ENCODE results near the gene SVEP1. TPM values are rescaled to one million over a fixed set of nuclear protein-coding genes. Genes with fewer than 3 reads are reported as not detected.
A peak's percentile ranks its signal among the peaks of the same experiment; 100 is the strongest.

The SVEP1 gene
- total RNA-seq, 1 donor from 2014 or later, result 8.8 TPM

GRCh38 chr9:110526426-110526825 is 53.1 kb downstream of the SVEP1 start:
- H3K36me3 ChIP-seq, result no peaks in the 10 kb centered on the region
- TF ChIP-seq CTCF (IDR thresholded peaks at IDR 0.05; ENCODE audit: borderline replicate concordance), result no peak
- no peak overlapping the region for H3K4me3 ChIP-seq
- no peak overlapping the region for H3K27ac ChIP-seq (replicated peaks)
- H3K9me3 ChIP-seq (replicated peaks), result peaks cover 21% of the 10 kb centered on the region
- H3K4me1 ChIP-seq, result no peaks in the 10 kb centered on the region
- intact Hi-C loops (cut with micrococcal nuclease), result no loop called here
- no peak for DNase-seq
- no peaks in the 10 kb centered on the region for H3K27me3 ChIP-seq (ENCODE audit: low read depth)

DNA sequence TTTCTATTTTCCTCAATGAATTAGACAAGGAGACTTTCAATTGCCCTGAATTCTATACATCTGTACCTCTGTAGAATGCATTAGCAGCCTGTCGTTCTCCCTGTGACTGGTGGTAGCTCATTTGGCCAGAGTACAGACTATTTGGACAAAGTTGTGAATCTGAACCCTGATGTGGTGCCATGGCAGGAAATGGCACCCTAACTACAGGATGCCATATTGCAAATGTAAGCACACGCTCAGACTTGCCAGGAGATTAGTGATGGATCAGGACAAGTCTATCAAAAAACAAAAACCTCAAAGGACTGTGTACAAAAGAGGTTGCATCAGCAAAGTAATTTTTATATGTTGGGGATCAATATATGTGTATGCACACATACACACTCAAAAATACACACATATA is 58.3 kb downstream of the SVEP1 start:
- peak overlapping the region; percentile 6 for H3K27ac ChIP-seq (replicated peaks)

GRCh38 chr9:110520120-110520701 is 59.3 kb downstream of the SVEP1 start:
- Histone ChIP-seq H3K4me1 (peaks cover 3% of the 10 kb centered on the region), H3K36me3 (no peaks in the 10 kb centered on the region), H3K27ac (replicated peaks) (peak overlapping the region; percentile 47), H3K27me3 (ENCODE audit: low read depth) (no peaks in the 10 kb centered on the region), H3K9me3 (replicated peaks) (peaks cover 4% of the 10 kb centered on the region), H3K4me3 (no peak overlapping the region)
- no peak for DNase-seq
- intact Hi-C loops (cut with micrococcal nuclease), result no loop called here
- no peak for TF ChIP-seq CTCF (IDR thresholded peaks at IDR 0.05; ENCODE audit: borderline replicate concordance)

More for the DNA sequence above, 58.3 kb downstream of the SVEP1 start:
- peaks cover 4% of the 10 kb centered on the region for H3K9me3 ChIP-seq (replicated peaks)
- no peaks in the 10 kb centered on the region for H3K36me3 ChIP-seq
- H3K4me3 ChIP-seq, result no peak overlapping the region
- H3K27me3 ChIP-seq (ENCODE audit: low read depth), result no peaks in the 10 kb centered on the region
- intact Hi-C loops (cut with micrococcal nuclease), result no loop called here
- H3K4me1 ChIP-seq, result peaks cover 3% of the 10 kb centered on the region
- TF ChIP-seq CTCF (IDR thresholded peaks at IDR 0.05; ENCODE audit: borderline replicate concordance), result no peak
- no peak for DNase-seq

- no peaks in the 10 kb centered on the region for H3K36me3 ChIP-seq
- no peaks in the 10 kb centered on the region for H3K9me3 ChIP-seq (replicated peaks)
- no peaks in the 10 kb centered on the region for H3K27me3 ChIP-seq (ENCODE audit: low read depth)
- peaks cover 3% of the 10 kb centered on the region for H3K4me1 ChIP-seq
- no peak overlapping the region for H3K4me3 ChIP-seq
- H3K27ac ChIP-seq (replicated peaks), result no peak overlapping the region
- intact Hi-C loops (cut with micrococcal nuclease), result no loop called here
- no peak for DNase-seq
- TF ChIP-seq CTCF (IDR thresholded peaks at IDR 0.05; ENCODE audit: borderline replicate concordance), result no peak
These were observed 62.1 kb downstream of the SVEP1 start for GRCh38 chr9:110517483-110517882.

DNA sequence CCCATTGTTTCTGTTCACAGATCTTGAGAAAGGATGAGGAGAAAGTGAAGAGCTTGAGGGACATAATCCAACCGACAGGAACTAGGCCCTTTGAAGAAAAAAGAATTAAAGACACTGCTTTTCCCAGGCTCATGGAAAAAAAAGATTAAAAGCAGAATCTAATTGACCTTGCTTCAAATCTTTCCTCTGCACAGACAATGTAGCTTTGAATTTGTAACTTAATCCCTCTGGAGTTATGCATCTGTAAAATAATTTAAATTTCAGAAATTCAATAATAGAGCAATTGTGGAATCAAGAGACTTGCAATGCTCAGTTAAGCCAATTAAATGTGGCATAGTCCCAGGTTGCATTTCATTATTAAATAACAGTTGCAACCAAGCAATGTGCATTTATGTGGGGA is 64.6 kb downstream of the SVEP1 start:
- intact Hi-C loops (cut with micrococcal nuclease), result no loop called here
- Histone ChIP-seq H3K4me1 (no peaks in the 10 kb centered on the region), H3K9me3 (replicated peaks) (no peaks in the 10 kb centered on the region), H3K4me3 (no peak overlapping the region), H3K36me3 (no peaks in the 10 kb centered on the region), H3K27me3 (ENCODE audit: low read depth) (no peaks in the 10 kb centered on the region), H3K27ac (replicated peaks) (no peak overlapping the region)
- TF ChIP-seq CTCF (IDR thresholded peaks at IDR 0.05; ENCODE audit: borderline replicate concordance), result no peak
- DNase-seq, result no peak

All from left ventricle myocardium inferior (tissue), 1 donor.